Fibroblast of the conjunctiva (primary cell): ENCODE data around the gene TNNT1.
"Not testable (repeated sequence)": the region's sequence is repeated elsewhere in the genome, so short reads cannot be mapped to it uniquely, and the experiment has no call there.

Experiments
- DNase-seq: peaks from one replicate; pipeline ENCODE4 v3.0.0-alpha.2; 2010; ENCODE audit warnings: low read depth

The TNNT1 gene, protein sequence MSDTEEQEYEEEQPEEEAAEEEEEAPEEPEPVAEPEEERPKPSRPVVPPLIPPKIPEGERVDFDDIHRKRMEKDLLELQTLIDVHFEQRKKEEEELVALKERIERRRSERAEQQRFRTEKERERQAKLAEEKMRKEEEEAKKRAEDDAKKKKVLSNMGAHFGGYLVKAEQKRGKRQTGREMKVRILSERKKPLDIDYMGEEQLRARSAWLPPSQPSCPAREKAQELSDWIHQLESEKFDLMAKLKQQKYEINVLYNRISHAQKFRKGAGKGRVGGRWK

GRCh38 chr19:55149078-55150003 lies at the start of gene TNNT1:
Gene TNNT1, minus strand, starts transcription at chr19:55149206. Its CDS starts 2,049 bp downstream, at chr19:55147157.
- no peak for DNase-seq

DNA sequence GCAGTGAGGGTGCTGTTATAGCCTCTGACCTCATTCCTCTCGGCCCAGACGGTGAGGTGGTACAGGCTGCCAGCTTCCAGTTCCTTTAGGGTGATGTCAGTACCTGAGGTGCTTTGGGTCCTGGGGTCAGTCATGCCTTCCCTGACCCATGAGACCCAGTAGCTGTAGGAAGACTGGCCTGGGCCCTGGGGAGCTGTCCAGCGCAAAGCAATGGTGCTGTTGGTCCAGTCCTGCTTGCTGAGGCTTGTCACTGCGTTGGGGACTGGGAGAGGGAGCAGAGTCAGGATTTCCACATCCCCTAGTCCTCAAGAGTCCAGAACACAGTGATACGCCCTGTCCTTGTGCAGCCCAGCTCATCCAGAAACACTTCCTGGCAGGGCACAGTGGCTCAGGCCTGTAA lies 49.6 kb upstream of the TNNT1 start:
- DNase-seq = no peak

DNA sequence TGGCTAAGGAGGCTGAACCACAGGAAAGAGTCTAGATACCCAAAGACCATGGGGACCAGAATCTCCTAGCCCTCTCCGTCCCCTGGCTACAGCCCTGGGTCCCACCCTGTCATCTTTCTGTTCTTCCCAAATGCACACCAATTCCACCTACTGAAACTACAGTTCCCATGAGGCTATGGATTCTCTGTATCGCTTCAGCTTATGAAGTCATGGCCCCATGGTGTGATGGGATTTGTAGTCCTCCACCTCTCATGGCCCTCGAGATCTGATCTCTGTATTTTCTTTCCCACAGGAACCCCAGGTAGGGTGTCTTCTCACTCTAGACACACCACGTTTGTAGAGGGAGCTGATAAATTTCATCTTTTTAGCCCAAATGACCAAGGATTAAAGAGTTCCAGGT lies 48.5 kb upstream of the TNNT1 start:
- no peak for DNase-seq

GRCh38 chr19:55196803-55197202 lies 47.8 kb upstream of the TNNT1 start:
- DNase-seq = no peak

- no peak for DNase-seq
These were observed 44.5 kb upstream of the TNNT1 start for GRCh38 chr19:55193481-55193880.

GRCh38 chr19:55189403-55189835 lies 40.4 kb upstream of the TNNT1 start:
- peak; percentile 85 for DNase-seq

GRCh38 chr19:55188625-55189024 lies 39.6 kb upstream of the TNNT1 start:
- no peak for DNase-seq

DNA sequence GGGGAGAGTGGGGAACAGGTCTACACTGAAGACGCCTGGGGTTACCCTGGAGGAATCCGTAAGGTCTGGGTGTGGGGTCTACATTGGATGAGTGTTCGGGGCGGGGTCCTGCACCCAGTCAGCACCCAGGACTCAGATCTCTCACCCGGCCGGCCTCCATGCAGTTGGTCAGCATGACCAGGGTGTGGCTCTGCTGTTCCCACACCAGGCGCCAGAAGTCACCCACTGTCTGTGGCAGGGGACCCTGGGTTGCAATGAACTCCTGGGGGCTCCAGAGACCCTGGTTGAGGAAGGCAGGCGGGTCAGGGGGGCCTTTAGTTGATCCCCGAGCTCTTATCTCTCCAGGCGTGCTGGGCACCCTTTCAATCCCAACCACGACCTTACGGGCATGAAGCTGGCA lies 37.1 kb upstream of the TNNT1 start:
- no peak for DNase-seq

GRCh38 chr19:55181740-55182139 lies 32.7 kb upstream of the TNNT1 start:
- no peak for DNase-seq

- DNase-seq = no peak
These were observed 30.8 kb upstream of the TNNT1 start, which contains the start of gene SYT5 for GRCh38 chr19:55179606-55180484. Gene SYT5, minus strand, starts transcription at chr19:55180289. Its CDS starts 1,248 bp downstream, at chr19:55179041.

GRCh38 chr19:55178781-55179599 lies 30.0 kb upstream of the TNNT1 start:
- peak; percentile 61 for DNase-seq

GRCh38 chr19:55176076-55176475 lies 27.1 kb upstream of the TNNT1 start:
- DNase-seq = no peak

GRCh38 chr19:55175117-55175867 lies 26.3 kb upstream of the TNNT1 start:
- DNase-seq = no peak

GRCh38 chr19:55174425-55175116 lies 25.6 kb upstream of the TNNT1 start:
- DNase-seq = no peak

DNA sequence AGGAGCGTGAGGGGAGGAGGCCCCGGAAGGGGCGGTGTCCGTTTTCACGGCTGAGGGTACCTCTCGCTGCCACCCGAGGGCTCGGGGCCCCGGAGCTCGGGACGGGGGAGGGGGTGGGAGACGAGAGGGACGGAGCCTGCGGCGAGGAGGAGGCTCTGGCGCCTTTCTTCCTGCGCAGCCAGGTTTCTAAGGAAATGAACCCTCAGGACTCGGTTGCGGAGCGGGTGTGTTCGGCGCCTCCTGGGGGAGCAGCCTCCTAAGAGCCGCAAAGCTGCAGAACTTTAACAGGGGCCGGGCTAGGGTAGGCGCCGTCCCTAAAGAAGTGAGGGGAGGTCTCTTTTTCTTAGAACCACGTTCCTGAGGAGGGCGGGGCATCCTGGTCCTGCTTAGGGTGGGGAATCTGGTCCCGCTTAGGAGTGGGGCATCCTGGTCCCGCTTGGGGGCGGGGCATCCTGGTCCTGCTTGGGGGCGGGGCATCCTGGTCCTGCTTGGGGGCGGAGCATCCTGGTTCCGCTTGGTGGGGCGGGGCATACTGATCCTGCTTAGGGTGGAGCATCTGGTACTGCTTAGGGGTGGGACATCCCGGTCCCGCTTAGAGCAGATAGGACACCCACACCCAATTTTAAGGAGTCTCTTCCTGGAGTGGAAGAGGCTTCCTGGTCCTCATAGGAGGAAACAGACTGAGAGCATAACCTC lies 24.9 kb upstream of the TNNT1 start:
- peak; percentile 45 for DNase-seq

- no peak for DNase-seq
These were observed 24.2 kb upstream of the TNNT1 start for GRCh38 chr19:55173186-55173713.

- no peak for DNase-seq
These were observed 23.7 kb upstream of the TNNT1 start for GRCh38 chr19:55172741-55173140.

GRCh38 chr19:55172318-55172717 lies 23.3 kb upstream of the TNNT1 start:
- not testable (repeated sequence) for DNase-seq

DNA sequence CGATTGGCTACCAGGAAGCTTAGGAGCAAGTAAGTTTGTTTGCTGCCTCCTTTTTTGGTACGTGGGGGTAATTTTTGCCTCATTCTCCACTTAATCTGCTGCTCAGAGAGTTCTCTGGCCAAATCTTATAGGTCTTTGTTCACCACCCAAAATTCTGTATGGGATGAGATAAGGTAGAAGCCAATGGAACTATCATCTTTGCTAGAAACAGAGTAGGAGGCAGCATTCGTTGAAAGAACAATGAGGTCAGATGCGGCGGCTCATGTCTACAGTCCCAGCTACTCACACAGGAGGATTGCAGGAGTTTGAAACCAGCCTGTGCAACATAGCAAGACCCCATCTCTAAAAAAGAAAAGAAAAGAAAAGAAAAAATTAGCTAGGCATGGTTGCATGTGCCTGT lies 22.4 kb upstream of the TNNT1 start:
- DNase-seq = no peak
